Measurements from ENCODE around the gene DERA. TPM values are rescaled to one million over a fixed set of nuclear protein-coding genes. Genes with fewer than 3 reads are reported as not detected.

Gene DERA
- polyA plus RNA-seq, 1 donor (not counting 4 experiments of a cell fraction or from before 2014, with no cell fraction given): 34.2 TPM

DNA sequence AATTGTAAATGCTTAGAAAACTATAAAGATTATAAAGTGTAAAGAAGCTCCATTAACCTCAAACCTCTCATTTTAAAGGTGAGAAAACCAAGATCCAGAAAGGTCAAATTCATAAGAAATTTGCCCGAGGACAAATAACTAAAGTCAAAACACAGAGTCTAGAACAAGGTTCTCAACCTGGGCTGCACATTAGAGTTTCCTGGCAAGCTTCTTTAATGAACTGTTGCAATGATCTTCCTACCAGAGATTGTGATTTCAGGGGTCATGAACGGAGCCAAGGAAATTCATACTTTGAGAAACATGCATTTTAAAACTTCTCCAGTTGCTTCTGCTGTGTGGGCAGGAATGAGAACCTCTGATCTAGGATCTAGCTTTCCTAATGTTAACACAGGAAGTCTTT lies 86.8 kb downstream of the DERA start:
- Histone ChIP-seq H3K27me3 (ENCODE audit: control insufficient read depth, extremely low read depth, insufficient read depth, low read length) (no peaks in the 10 kb centered on the region), H3K4me3 (ENCODE audit: control insufficient read depth in 2 of 3, extremely low read depth in 1 of 3, insufficient read depth in 2 of 3, low read depth in 1 of 3, low read length in 3 of 3) (no peak overlapping the region), H3K9me3 (ENCODE audit: control insufficient read depth, low read depth, low read length) (no peaks in the 10 kb centered on the region), H3K9me1 (ENCODE audit: control insufficient read depth, extremely low read depth, insufficient read depth, low read length) (no peaks in the 10 kb centered on the region), H3K4me1 (ENCODE audit: control insufficient read depth, extremely low read depth, insufficient read depth, low read length) (no peaks in the 10 kb centered on the region), H3K36me3 (ENCODE audit: control insufficient read depth in 2 of 2, extremely low read depth in 1 of 2, insufficient read depth in 2 of 2, low read length in 2 of 2) (peaks cover 0 to 2% of the 10 kb centered on the region in 2 experiments), H3K79me2 (ENCODE audit: control insufficient read depth, insufficient read depth, low read length) (no peaks in the 10 kb centered on the region), H3K27ac (ENCODE audit: control insufficient read depth, insufficient read depth, low read length) (no peak overlapping the region), H3K9ac (ENCODE audit: control insufficient read depth, extremely low read depth, insufficient read depth, low read length) (no peak overlapping the region), H4K20me1 (ENCODE audit: control insufficient read depth, extremely low read depth, insufficient read depth, low read length) (no peaks in the 10 kb centered on the region), H2AFZ (ENCODE audit: control insufficient read depth, low read length) (no peak overlapping the region), H3K4me2 (ENCODE audit: control insufficient read depth, extremely low read depth, insufficient read depth, low read depth, low read length) (no peak overlapping the region)
- FAIRE-seq (no peak), DNase-seq (ENCODE audit: low read depth, low spot score) (no peak)
- TF ChIP-seq, protein P1, sequence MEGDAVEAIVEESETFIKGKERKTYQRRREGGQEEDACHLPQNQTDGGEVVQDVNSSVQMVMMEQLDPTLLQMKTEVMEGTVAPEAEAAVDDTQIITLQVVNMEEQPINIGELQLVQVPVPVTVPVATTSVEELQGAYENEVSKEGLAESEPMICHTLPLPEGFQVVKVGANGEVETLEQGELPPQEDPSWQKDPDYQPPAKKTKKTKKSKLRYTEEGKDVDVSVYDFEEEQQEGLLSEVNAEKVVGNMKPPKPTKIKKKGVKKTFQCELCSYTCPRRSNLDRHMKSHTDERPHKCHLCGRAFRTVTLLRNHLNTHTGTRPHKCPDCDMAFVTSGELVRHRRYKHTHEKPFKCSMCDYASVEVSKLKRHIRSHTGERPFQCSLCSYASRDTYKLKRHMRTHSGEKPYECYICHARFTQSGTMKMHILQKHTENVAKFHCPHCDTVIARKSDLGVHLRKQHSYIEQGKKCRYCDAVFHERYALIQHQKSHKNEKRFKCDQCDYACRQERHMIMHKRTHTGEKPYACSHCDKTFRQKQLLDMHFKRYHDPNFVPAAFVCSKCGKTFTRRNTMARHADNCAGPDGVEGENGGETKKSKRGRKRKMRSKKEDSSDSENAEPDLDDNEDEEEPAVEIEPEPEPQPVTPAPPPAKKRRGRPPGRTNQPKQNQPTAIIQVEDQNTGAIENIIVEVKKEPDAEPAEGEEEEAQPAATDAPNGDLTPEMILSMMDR (optimal IDR thresholded peaks at IDR 0.05 in 1 of 3, IDR thresholded peaks at IDR 0.05 in 1 of 3, conservative IDR thresholded peaks at IDR 0.05 in 1 of 3; ENCODE audit: extremely low read depth in 1 of 3, insufficient read depth in 2 of 3, low read length in 3 of 3): no peak
- no peak for TF ChIP-seq EZH2 (IDR thresholded peaks at IDR 0.05; ENCODE audit: low read length)
- dilution Hi-C loops (cut with MboI; ENCODE audit: extremely low pct_ligation_motif_present, low sequenced_read_pairs): no loop called here

DNA sequence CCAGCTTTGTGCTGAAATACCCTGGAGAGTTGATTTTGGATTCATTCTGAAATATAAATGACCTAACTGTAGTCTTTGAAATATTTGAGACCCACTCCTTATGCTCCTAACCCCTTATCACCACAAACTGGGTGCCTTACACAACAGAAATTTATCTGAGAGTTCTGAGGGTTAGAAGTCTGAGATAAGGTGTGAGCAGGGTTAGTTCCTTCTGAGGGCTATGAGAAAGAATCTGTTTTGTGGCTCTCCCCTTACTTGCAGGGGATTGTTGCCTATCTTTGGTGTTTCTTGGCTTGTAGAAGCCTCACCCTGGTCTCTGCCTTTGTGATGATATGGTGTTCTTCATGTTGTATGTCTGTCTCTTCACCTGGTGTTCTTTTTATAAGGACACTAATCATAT lies 91.7 kb downstream of the DERA start:
- Histone ChIP-seq H3K4me3 (ENCODE audit: control insufficient read depth in 2 of 3, extremely low read depth in 1 of 3, insufficient read depth in 2 of 3, low read depth in 1 of 3, low read length in 3 of 3) (no peak overlapping the region), H2AFZ (ENCODE audit: control insufficient read depth, low read length) (no peak overlapping the region), H3K27me3 (ENCODE audit: control insufficient read depth, extremely low read depth, insufficient read depth, low read length) (no peaks in the 10 kb centered on the region), H4K20me1 (ENCODE audit: control insufficient read depth, extremely low read depth, insufficient read depth, low read length) (no peaks in the 10 kb centered on the region), H3K79me2 (ENCODE audit: control insufficient read depth, insufficient read depth, low read length) (no peaks in the 10 kb centered on the region), H3K9me1 (ENCODE audit: control insufficient read depth, extremely low read depth, insufficient read depth, low read length) (no peaks in the 10 kb centered on the region), H3K9me3 (ENCODE audit: control insufficient read depth, low read depth, low read length) (no peaks in the 10 kb centered on the region), H3K4me1 (ENCODE audit: control insufficient read depth, extremely low read depth, insufficient read depth, low read length) (no peaks in the 10 kb centered on the region), H3K9ac (ENCODE audit: control insufficient read depth, extremely low read depth, insufficient read depth, low read length) (no peak overlapping the region), H3K36me3 (ENCODE audit: control insufficient read depth in 2 of 2, extremely low read depth in 1 of 2, insufficient read depth in 2 of 2, low read length in 2 of 2) (no peaks in the 10 kb centered on the region), H3K27ac (ENCODE audit: control insufficient read depth, insufficient read depth, low read length) (no peak overlapping the region), H3K4me2 (ENCODE audit: control insufficient read depth, extremely low read depth, insufficient read depth, low read depth, low read length) (no peak overlapping the region)
- FAIRE-seq: no peak
- dilution Hi-C loops (cut with MboI; ENCODE audit: extremely low pct_ligation_motif_present, low sequenced_read_pairs): no loop called here
- no peak for DNase-seq (ENCODE audit: low read depth, low spot score)
- TF ChIP-seq, protein P1 (optimal IDR thresholded peaks at IDR 0.05 in 1 of 3, IDR thresholded peaks at IDR 0.05 in 1 of 3, conservative IDR thresholded peaks at IDR 0.05 in 1 of 3; ENCODE audit: extremely low read depth in 1 of 3, insufficient read depth in 2 of 3, low read length in 3 of 3): no peak
- no peak for TF ChIP-seq EZH2 (IDR thresholded peaks at IDR 0.05; ENCODE audit: low read length)

Measured in keratinocyte (primary cell).